Peyer's patch (tissue), 4 donors: ENCODE data around the gene SLC35A2. TPM values are rescaled to one million over a fixed set of nuclear protein-coding genes. Genes with fewer than 3 reads are reported as not detected.
A peak's percentile ranks its signal among the peaks of the same experiment; 100 is the strongest.

Experiments
- DNase-seq, 3 donors: peaks; one replicate each; pipeline ENCODE4 v3.0.0-alpha.2; 2017 to 2019
- H3K27ac ChIP-seq, 4 donors: fragments of 200-600 bp; sonication (generic); one replicate each; pipeline ENCODE4 v1.5.1; 2016 to 2019
- H3K27me3 ChIP-seq, 2 donors: fragments of 200-600 bp; sonication (generic); one replicate each; pipeline ENCODE4 v1.5.1; 2019
- H3K36me3 ChIP-seq, 3 donors: fragments of 200-600 bp; sonication (generic); one replicate each; pipeline ENCODE4 v1.5.1; 2016 to 2019
- H3K4me1 ChIP-seq, 4 donors: fragments of 200-600 bp; sonication (generic); one replicate each; pipeline ENCODE4 v1.5.1; 2016 to 2019
- H3K4me3 ChIP-seq, 4 donors: fragments of 200-600 bp; sonication (generic); 1 replicate in 3 of 4; 2 replicates in 1 of 4; pipeline ENCODE4 v1.5.1; 2016 to 2019; ENCODE audit warnings: mild to moderate bottlenecking in 1 of 4
- H3K9me3 ChIP-seq, 4 donors: fragments of 200-600 bp; sonication (generic); one replicate each; pipeline ENCODE4 v1.5.1; 2016 to 2019; ENCODE audit warnings: mild to moderate bottlenecking in 1 of 4
- CTCF ChIP-seq, 6 experiments: fragments of 450-650 bp in 4 of 6; fragments of 200-600 bp in 2 of 6; sonication (generic) in 1 of 6; IDR thresholded peaks; one replicate each; pipeline ENCODE4 v1.5.1; 2017 to 2019; ENCODE audit warnings: antibody characterized with exemption in 6 of 6, mild to moderate bottlenecking in 3 of 6, moderate library complexity in 1 of 6
- POLR2A ChIP-seq, 2 donors: fragments of 450-650 bp; IDR thresholded peaks; one replicate each; pipeline ENCODE4 v1.5.1; 2017; ENCODE audit warnings: antibody characterized with exemption in 2 of 2, mild to moderate bottlenecking in 2 of 2, moderate library complexity in 2 of 2
- total RNA-seq, 4 donors: library from RNA; depleted of rRNA; stranded (reverse); fragments of >200 nt; gene quantifications; one replicate each; pipeline ENCODE4 v1.1.0, GENCODE V29; 2016

SLC35A2 gene
- total RNA-seq, 4 donors from 2014 or later, result 14.0 to 43.3 (median 21.5) TPM

- no peak for TF ChIP-seq CTCF (IDR thresholded peaks at IDR 0.05)
- TF ChIP-seq POLR2A (IDR thresholded peaks at IDR 0.05), result no peak
- Histone ChIP-seq H3K4me1 (peaks cover 0 to 20% (median 10%) of the 10 kb centered on the region in 4 donors), H3K4me3 (no peak overlapping the region), H3K9me3 (no peaks in the 10 kb centered on the region), H3K27me3 (no peaks in the 10 kb centered on the region), H3K36me3 (peaks cover 0 to 40% (median 0%) of the 10 kb centered on the region in 3 donors), H3K27ac (peak overlapping the region in 1 of 4 donors; percentile 75)
- DNase-seq, result no peak
Measured at GRCh38 chrX:48935301-48935670, 23.8 kb upstream of the SLC35A2 start.

- peak overlapping the region in 1 of 4 donors; percentile 75 for H3K27ac ChIP-seq
- H3K36me3 ChIP-seq, result peaks cover 0 to 46% (median 0%) of the 10 kb centered on the region in 3 donors
- no peak for DNase-seq
- TF ChIP-seq CTCF (IDR thresholded peaks at IDR 0.05), result no peak
- no peak for TF ChIP-seq POLR2A (IDR thresholded peaks at IDR 0.05)
- H3K27me3 ChIP-seq, result no peaks in the 10 kb centered on the region
- peaks cover 0 to 16% (median 8%) of the 10 kb centered on the region in 4 donors for H3K4me1 ChIP-seq
- H3K4me3 ChIP-seq, result no peak overlapping the region
- H3K9me3 ChIP-seq, result no peaks in the 10 kb centered on the region
Measured at GRCh38 chrX:48934581-48935300, 23.3 kb upstream of the SLC35A2 start.

GRCh38 chrX:48933757-48934156 is 22.3 kb upstream of the SLC35A2 start:
- Histone ChIP-seq H3K27ac (peak overlapping the region in 2 of 4 donors; percentile 17 to 75), H3K9me3 (no peaks in the 10 kb centered on the region), H3K36me3 (peaks cover 0 to 47% (median 0%) of the 10 kb centered on the region in 3 donors), H3K4me3 (no peak overlapping the region), H3K27me3 (no peaks in the 10 kb centered on the region), H3K4me1 (peaks cover 0 to 13% (median 6%) of the 10 kb centered on the region in 4 donors)
- no peak for TF ChIP-seq POLR2A (IDR thresholded peaks at IDR 0.05)
- no peak for TF ChIP-seq CTCF (IDR thresholded peaks at IDR 0.05)
- no peak for DNase-seq

GRCh38 chrX:48927736-48928382 is 16.4 kb upstream of the SLC35A2 start:
- no peaks in the 10 kb centered on the region for H3K4me1 ChIP-seq
- no peak for TF ChIP-seq CTCF (IDR thresholded peaks at IDR 0.05)
- no peak for TF ChIP-seq POLR2A (IDR thresholded peaks at IDR 0.05)
- H3K9me3 ChIP-seq, result no peaks in the 10 kb centered on the region
- no peak overlapping the region for H3K4me3 ChIP-seq
- H3K27ac ChIP-seq, result peak overlapping the region in 1 of 4 donors; percentile 1
- no peak for DNase-seq
- H3K27me3 ChIP-seq, result no peaks in the 10 kb centered on the region
- H3K36me3 ChIP-seq, result peaks cover 0 to 60% (median 0%) of the 10 kb centered on the region in 3 donors

GRCh38 chrX:48927123-48927522 is 15.7 kb upstream of the SLC35A2 start:
- no peak for TF ChIP-seq POLR2A (IDR thresholded peaks at IDR 0.05)
- no peak for TF ChIP-seq CTCF (IDR thresholded peaks at IDR 0.05)
- H3K9me3 ChIP-seq, result no peaks in the 10 kb centered on the region
- no peak overlapping the region for H3K27ac ChIP-seq
- no peak for DNase-seq
- no peaks in the 10 kb centered on the region for H3K4me1 ChIP-seq
- H3K27me3 ChIP-seq, result no peaks in the 10 kb centered on the region
- no peak overlapping the region for H3K4me3 ChIP-seq
- H3K36me3 ChIP-seq, result peaks cover 0 to 65% (median 0%) of the 10 kb centered on the region in 3 donors
